GM06990 (cell line): ENCODE results near the gene OR5C1.
A peak's percentile ranks its signal among the peaks of the same experiment; 100 is the strongest.
"Not testable (repeated sequence)": the region's sequence is repeated elsewhere in the genome, so short reads cannot be mapped to it uniquely, and the experiment has no call there.

ENCODE experiments used
- DNase-seq: peaks from one replicate; pipeline ENCODE4 v3.0.0-alpha.2; 2011; ENCODE audit not compliant: insufficient read length; ENCODE audit errors: extremely low read depth
- H3K27me3 ChIP-seq: replicated peaks from 2 replicates; pipeline ENCODE4 v1.6.0; 2011; ENCODE audit warnings: low read length; ENCODE audit not compliant: control insufficient read depth, insufficient read depth
- H3K36me3 ChIP-seq: 2 replicates; pipeline ENCODE4 v1.5.1; 2011; ENCODE audit warnings: low read length; ENCODE audit not compliant: control insufficient read depth, insufficient read depth
- H3K4me3 ChIP-seq: replicated peaks from 2 replicates; pipeline ENCODE4 v1.5.1; 2011; ENCODE audit warnings: low read depth, mild to moderate bottlenecking, control low read depth, low read length
- CTCF ChIP-seq: IDR thresholded peaks from 2 replicates; pipeline ENCODE4 v1.5.1; 2011; ENCODE audit warnings: low read length, control low read depth, mild to moderate bottlenecking, inconsistent platforms; ENCODE audit not compliant: insufficient read depth, poor library complexity, severe bottlenecking

Gene OR5C1

GRCh38 chr9:122835313-122835731 lies 46.6 kb downstream of the OR5C1 start:
- no peak overlapping the region for H3K4me3 ChIP-seq
- no peaks in the 10 kb centered on the region for H3K27me3 ChIP-seq
- no peaks in the 10 kb centered on the region for H3K36me3 ChIP-seq
- peak; percentile 34 for TF ChIP-seq CTCF
- no peak for DNase-seq

- H3K36me3 ChIP-seq, result no peaks in the 10 kb centered on the region
- no peaks in the 10 kb centered on the region for H3K27me3 ChIP-seq
- no peak for TF ChIP-seq CTCF
- H3K4me3 ChIP-seq, result no peak overlapping the region
- DNase-seq, result no peak
These were observed 48.6 kb downstream of the OR5C1 start for GRCh38 chr9:122837266-122837850.

- not testable (repeated sequence) for H3K36me3 ChIP-seq, H3K27me3 ChIP-seq, H3K4me3 ChIP-seq, DNase-seq
- TF ChIP-seq CTCF, result peak; percentile 16
These were observed 49.7 kb downstream of the OR5C1 start for GRCh38 chr9:122838441-122838840.
